Sigmoid colon (tissue), 7 donors: ENCODE results near the gene DIAPH2. TPM values are rescaled to one million over a fixed set of nuclear protein-coding genes. Genes with fewer than 3 reads are reported as not detected.

Experiments used
- DNase-seq: peaks from one replicate; pipeline ENCODE4 v3.0.0-alpha.2; 2019
- H3K27ac ChIP-seq, 4 donors: fragments of 200-600 bp; sonication (generic); one replicate each; pipeline ENCODE4 v1.5.1; 2016 to 2019; ENCODE audit warnings: mild to moderate bottlenecking in 1 of 4
- H3K27me3 ChIP-seq, 3 donors: fragments of 200-600 bp; sonication (generic); one replicate each; pipeline ENCODE4 v1.5.1; 2019; ENCODE audit warnings: mild to moderate bottlenecking in 1 of 3
- H3K36me3 ChIP-seq, 4 donors: fragments of 200-600 bp; sonication (generic); one replicate each; pipeline ENCODE4 v1.5.1; 2016 to 2019
- H3K4me1 ChIP-seq, 4 donors: fragments of 200-600 bp; sonication (generic); one replicate each; pipeline ENCODE4 v1.5.1; 2017 to 2019
- H3K4me3 ChIP-seq, 4 donors: fragments of 200-600 bp; sonication (generic); one replicate each; pipeline ENCODE4 v1.5.1; 2017 to 2019; ENCODE audit warnings: mild to moderate bottlenecking in 2 of 4, moderate library complexity in 1 of 4
- H3K9me3 ChIP-seq, 4 donors: fragments of 200-600 bp in 3 of 4; sonication (generic) in 3 of 4; one replicate each; pipeline versions ENCODE4 v1.5.1 to v1.6.1; 2013 to 2019
- EP300 ChIP-seq, 4 donors: sonication (generic); formaldehyde crosslinking; IDR thresholded peaks; one replicate each; pipeline ENCODE4 v1.6.1; 2017; ENCODE audit warnings: antibody characterized with exemption in 4 of 4
- POLR2A ChIP-seq, 2 donors: fragments of 450-650 bp; IDR thresholded peaks; one replicate each; pipeline ENCODE4 v1.6.1; 2016; ENCODE audit warnings: antibody characterized with exemption in 2 of 2, mild to moderate bottlenecking in 2 of 2, moderate library complexity in 2 of 2
- POLR2AphosphoS5 ChIP-seq, 4 donors: sonication (generic); formaldehyde crosslinking; IDR thresholded peaks; one replicate each; pipeline ENCODE4 v1.6.1; 2017; ENCODE audit warnings: antibody characterized with exemption in 4 of 4
- WGBS, 2 donors: extraction: QIAGEN DNeasy Blood & Tissue Kit; methylation state at CpG; one replicate each; pipeline ENCODE4 v1.1.7; 2013; 5-methylcytosine and 5-hydroxymethylcytosine counted together
- intact Hi-C: fragments of 100-400 bp; cut with DNase I; formaldehyde crosslinking; loops from one replicate; pipeline ENCODE4 v1.15.1; 2023
- polyA plus RNA-seq, 3 donors: library from polyadenylated mRNA; stranded (reverse); fragments of 200-250 nt; gene quantifications; one replicate each; pipeline ENCODE4 v1.2.3, GENCODE V29; 2013
- total RNA-seq, 4 donors: library from RNA; depleted of rRNA; stranded (reverse); fragments of >200 nt; gene quantifications; one replicate each; pipeline ENCODE4 v1.1.0, GENCODE V29; 2016
- TF ChIP-seq, protein P1 (sequence below), 4 experiments: fragments of 450-650 bp in 3 of 4; fragments of 200-600 bp in 1 of 4; IDR thresholded peaks; one replicate each; pipeline ENCODE4 v1.5.1; 2016 to 2019; ENCODE audit warnings: antibody characterized with exemption in 4 of 4, mild to moderate bottlenecking in 3 of 4, moderate library complexity in 2 of 4
- donor health status: healthy with polysubstance abuse.
- donor health status: Bipolar disorder and iron deficiency.
- donor health status: healthy.

Gene DIAPH2
- total and polyA plus RNA-seq, 7 donors = 6.6 to 31.3 (median 21.7) TPM

DNA sequence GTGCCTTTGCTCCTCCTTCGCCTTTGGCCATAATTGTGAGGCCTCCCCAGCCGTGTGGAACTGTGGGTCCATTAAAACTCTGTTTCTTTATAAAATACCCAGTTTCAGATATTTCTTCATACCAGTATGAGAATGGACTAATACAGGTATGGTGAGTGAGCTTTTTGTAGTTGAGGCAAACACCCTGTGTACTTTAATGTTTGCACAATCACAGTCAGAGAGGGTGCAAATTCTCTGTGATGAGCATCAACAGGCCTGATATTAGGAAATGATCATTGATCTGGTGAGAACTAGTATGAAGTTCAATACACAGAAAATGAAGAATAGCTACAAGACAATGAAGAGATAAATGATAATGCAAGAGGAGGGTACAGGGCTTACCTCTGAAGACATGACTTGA is 943.7 kb downstream of the DIAPH2 start:
- Histone ChIP-seq H3K4me3 (no peak overlapping the region), H3K27ac (no peak overlapping the region), H3K4me1 (no peaks in the 10 kb centered on the region), H3K36me3 (no peaks in the 10 kb centered on the region), H3K9me3 (no peaks in the 10 kb centered on the region), H3K27me3 (no peaks in the 10 kb centered on the region)
- WGBS, 2 donors = 93 to 94% methylated on average over 2 of the region's 2 CpGs
- DNase-seq = no peak
- TF ChIP-seq POLR2A (IDR thresholded peaks at IDR 0.05) (no peak), EP300 (IDR thresholded peaks at IDR 0.05) (no peak), POLR2AphosphoS5 (IDR thresholded peaks at IDR 0.05) (no peak)
- TF ChIP-seq, protein P1, sequence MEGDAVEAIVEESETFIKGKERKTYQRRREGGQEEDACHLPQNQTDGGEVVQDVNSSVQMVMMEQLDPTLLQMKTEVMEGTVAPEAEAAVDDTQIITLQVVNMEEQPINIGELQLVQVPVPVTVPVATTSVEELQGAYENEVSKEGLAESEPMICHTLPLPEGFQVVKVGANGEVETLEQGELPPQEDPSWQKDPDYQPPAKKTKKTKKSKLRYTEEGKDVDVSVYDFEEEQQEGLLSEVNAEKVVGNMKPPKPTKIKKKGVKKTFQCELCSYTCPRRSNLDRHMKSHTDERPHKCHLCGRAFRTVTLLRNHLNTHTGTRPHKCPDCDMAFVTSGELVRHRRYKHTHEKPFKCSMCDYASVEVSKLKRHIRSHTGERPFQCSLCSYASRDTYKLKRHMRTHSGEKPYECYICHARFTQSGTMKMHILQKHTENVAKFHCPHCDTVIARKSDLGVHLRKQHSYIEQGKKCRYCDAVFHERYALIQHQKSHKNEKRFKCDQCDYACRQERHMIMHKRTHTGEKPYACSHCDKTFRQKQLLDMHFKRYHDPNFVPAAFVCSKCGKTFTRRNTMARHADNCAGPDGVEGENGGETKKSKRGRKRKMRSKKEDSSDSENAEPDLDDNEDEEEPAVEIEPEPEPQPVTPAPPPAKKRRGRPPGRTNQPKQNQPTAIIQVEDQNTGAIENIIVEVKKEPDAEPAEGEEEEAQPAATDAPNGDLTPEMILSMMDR (IDR thresholded peaks at IDR 0.05) = no peak
- intact Hi-C loops = no loop called here

DNA sequence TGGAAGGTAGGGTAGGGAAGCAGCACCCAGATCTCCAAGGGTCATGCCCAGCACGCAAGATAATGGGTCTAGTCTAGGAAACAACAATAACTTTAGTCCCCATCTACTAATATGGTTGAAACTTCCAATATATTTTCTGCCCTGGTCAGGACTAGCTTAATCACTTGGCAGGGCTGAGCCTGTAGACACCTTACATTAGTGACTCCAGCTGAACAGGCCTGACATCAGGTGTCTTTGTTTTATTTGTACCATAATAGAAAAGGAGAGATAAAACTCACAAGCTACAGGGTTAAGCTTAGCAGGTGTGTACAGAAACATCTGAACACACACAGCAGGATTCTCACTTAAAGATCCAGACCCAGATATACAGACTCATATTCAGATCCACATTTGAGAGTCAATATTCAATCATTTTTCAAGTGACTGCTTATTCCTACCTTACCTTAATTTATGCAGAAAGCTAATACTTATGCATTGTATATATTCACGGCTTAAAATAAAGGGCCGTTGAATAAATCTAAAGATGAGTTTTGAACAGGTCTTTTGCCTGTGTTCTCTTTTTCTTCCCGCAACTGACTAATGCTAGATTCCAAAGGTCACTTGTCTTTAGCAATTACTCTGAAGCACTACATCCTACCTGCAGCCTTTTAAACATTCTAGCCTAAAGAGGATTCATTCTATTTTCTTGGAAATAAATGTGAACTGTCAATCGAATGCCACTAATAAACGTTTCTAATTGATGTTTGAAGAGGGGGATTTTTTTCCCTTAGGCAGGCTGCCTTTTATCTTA is 944.4 kb downstream of the DIAPH2 start:
- no peaks in the 10 kb centered on the region for H3K4me1 ChIP-seq
- no peaks in the 10 kb centered on the region for H3K9me3 ChIP-seq
- H3K27ac ChIP-seq = no peak overlapping the region
- intact Hi-C loops = no loop called here
- H3K36me3 ChIP-seq = no peaks in the 10 kb centered on the region
- H3K4me3 ChIP-seq = no peak overlapping the region
- H3K27me3 ChIP-seq = no peaks in the 10 kb centered on the region
- WGBS, 2 donors = 41 to 75% methylated on average over 6 of the region's 6 CpGs
- DNase-seq = no peak
- TF ChIP-seq, protein P1 (IDR thresholded peaks at IDR 0.05) = no peak

DNA sequence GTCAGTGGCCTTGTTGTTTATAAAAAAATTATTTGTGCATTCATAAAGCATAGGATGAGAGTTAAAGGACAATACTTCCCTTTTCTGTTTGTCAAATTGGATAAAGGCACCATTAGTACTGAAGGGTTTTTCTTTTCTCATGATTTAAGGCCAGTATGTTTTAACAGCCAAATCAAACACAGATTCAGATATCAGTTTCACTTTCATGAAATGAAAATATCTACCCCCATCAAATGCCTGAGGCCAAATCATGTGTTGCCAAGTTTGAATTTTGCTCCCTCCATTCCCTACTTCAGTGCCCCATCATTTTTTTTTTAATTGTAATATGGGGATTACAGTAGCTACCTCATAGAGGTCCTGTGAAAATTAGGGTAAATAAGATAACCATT is 944.9 kb downstream of the DIAPH2 start:
- intact Hi-C loops = no loop called here
- no peak for TF ChIP-seq EP300 (IDR thresholded peaks at IDR 0.05)
- TF ChIP-seq, protein P1 (IDR thresholded peaks at IDR 0.05) = no peak
- Histone ChIP-seq H3K9me3 (no peaks in the 10 kb centered on the region), H3K4me1 (no peaks in the 10 kb centered on the region), H3K27ac (no peak overlapping the region), H3K27me3 (no peaks in the 10 kb centered on the region), H3K4me3 (no peak overlapping the region), H3K36me3 (no peaks in the 10 kb centered on the region)
- no peak for DNase-seq

DNA sequence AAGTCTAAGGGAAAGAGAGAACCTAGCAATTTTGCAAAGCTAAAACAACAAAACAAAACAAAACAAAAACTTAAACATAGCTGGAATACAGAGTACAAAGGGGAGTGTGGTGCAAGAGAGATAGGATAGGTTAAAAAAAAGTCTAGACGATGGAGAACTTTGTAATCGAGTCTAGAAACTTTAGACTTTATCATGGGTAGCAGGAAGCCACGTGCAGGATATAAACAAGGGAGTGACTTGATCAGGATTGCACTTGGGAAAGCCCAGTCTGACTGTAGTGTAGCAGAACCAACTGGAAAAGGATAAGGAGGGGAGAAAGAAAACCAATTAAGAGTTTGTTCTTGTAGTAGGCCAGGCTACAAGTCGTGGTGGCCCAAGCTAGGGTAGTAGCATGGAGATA is 949.2 kb downstream of the DIAPH2 start:
- Histone ChIP-seq H3K4me1 (no peaks in the 10 kb centered on the region), H3K27ac (no peak overlapping the region), H3K4me3 (no peak overlapping the region), H3K27me3 (no peaks in the 10 kb centered on the region), H3K9me3 (no peaks in the 10 kb centered on the region), H3K36me3 (no peaks in the 10 kb centered on the region)
- TF ChIP-seq POLR2A (IDR thresholded peaks at IDR 0.05) = no peak
- TF ChIP-seq, protein P1 (IDR thresholded peaks at IDR 0.05) = no peak
- 21 to 70% methylated on average over 4 of the region's 4 CpGs for WGBS, 2 donors
- DNase-seq = no peak
- intact Hi-C loops = no loop called here

DNA sequence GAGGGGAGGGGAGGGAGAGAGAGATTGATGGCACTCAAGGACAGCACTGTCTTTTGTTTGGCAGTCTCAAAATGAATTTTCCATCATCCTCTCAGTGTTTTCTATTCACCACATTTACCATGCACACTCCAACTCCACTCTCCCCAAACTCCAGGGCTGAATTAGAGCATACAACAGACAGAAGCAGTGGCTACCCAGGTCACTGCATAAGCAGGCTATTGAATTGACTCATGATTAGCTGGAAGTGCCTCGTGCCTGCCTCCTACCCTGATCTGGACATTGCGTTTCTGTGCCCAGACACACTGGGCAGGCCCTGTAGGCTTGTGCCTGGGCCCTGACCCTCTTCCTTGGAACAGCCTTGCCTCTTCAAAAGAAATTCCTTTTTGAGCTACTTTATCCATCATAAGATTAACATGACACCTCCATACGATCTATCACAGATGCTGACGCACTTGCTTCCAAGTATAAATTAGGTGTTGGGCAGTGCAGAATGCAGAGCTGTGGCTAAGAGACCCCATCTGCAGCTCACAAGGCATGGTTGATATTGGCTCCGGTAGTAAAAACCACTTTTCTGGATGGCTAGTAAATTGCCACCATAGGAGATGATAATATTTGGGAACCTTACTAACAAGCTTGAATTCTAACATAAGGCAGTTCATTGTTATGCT is 952.0 kb downstream of the DIAPH2 start:
- Histone ChIP-seq H3K4me3 (no peak overlapping the region), H3K9me3 (no peaks in the 10 kb centered on the region), H3K27me3 (no peaks in the 10 kb centered on the region), H3K4me1 (no peaks in the 10 kb centered on the region), H3K36me3 (no peaks in the 10 kb centered on the region), H3K27ac (no peak overlapping the region)
- TF ChIP-seq POLR2AphosphoS5 (IDR thresholded peaks at IDR 0.05) = no peak
- TF ChIP-seq EP300 (IDR thresholded peaks at IDR 0.05) = no peak
- TF ChIP-seq POLR2A (IDR thresholded peaks at IDR 0.05) = no peak
- TF ChIP-seq, protein P1 (IDR thresholded peaks at IDR 0.05) = no peak
- no peak for DNase-seq
- 92 to 93% methylated on average over 5 of the region's 5 CpGs for WGBS, 2 donors
- intact Hi-C loops = no loop called here
